ENCODE results near the gene SECTM1.

The SECTM1 gene

GRCh38 chr17:82331345-82331939, 2.1 kb downstream of the SECTM1 start:
- no peak for ATAC-seq
- TF ChIP-seq ZNF565 (CRISPR knock-in tag; conservative IDR thresholded peaks at IDR 0.05; ENCODE audit: low read depth) = no peak
- TF ChIP-seq ESRRG (CRISPR knock-in tag; IDR thresholded peaks at IDR 0.05) = no peak
- TF ChIP-seq OSR1 (CRISPR knock-in tag; IDR thresholded peaks at IDR 0.05) = no peak
- TF ChIP-seq PPARA (CRISPR knock-in tag; IDR thresholded peaks at IDR 0.05; ENCODE audit: borderline replicate concordance) = no peak
- TF ChIP-seq TCF4 (CRISPR knock-in tag; IDR thresholded peaks at IDR 0.05; ENCODE audit: borderline replicate concordance) = no peak
- TF ChIP-seq POU6F1 (CRISPR knock-in tag; IDR thresholded peaks at IDR 0.05; ENCODE audit: borderline replicate concordance, low read depth) = no peak
- TF ChIP-seq GLIS3 (CRISPR knock-in tag; IDR thresholded peaks at IDR 0.05) = no peak
- TF ChIP-seq ZFP30 (CRISPR knock-in tag; IDR thresholded peaks at IDR 0.05) = no peak
- TF ChIP-seq RARB (CRISPR knock-in tag; IDR thresholded peaks at IDR 0.05) = no peak
- TF ChIP-seq CSDC2 (CRISPR knock-in tag; IDR thresholded peaks at IDR 0.05) = no peak
- no peak for TF ChIP-seq ZNF70 (CRISPR knock-in tag; IDR thresholded peaks at IDR 0.05)
- TF ChIP-seq ZNF8 (CRISPR knock-in tag; IDR thresholded peaks at IDR 0.05) = no peak
- no peak for TF ChIP-seq ISL1 (CRISPR knock-in tag; IDR thresholded peaks at IDR 0.05)
- TF ChIP-seq TSHZ2 (CRISPR knock-in tag; IDR thresholded peaks at IDR 0.05) = no peak
- no peak for TF ChIP-seq BACH2 (CRISPR knock-in tag; IDR thresholded peaks at IDR 0.05; ENCODE audit: borderline replicate concordance)
- no peak for TF ChIP-seq ZFP3 (CRISPR knock-in tag; IDR thresholded peaks at IDR 0.05)
- no peak for TF ChIP-seq CREB5 (CRISPR knock-in tag; IDR thresholded peaks at IDR 0.05; ENCODE audit: low read depth)
- no peak for TF ChIP-seq PATZ1 (CRISPR knock-in tag; IDR thresholded peaks at IDR 0.05; ENCODE audit: borderline replicate concordance)
- no peak for TF ChIP-seq TOX (CRISPR knock-in tag; IDR thresholded peaks at IDR 0.05; ENCODE audit: borderline replicate concordance)
- no peak for TF ChIP-seq SNAI2 (CRISPR knock-in tag; IDR thresholded peaks at IDR 0.05)

- TF ChIP-seq TOX (CRISPR knock-in tag; IDR thresholded peaks at IDR 0.05; ENCODE audit: borderline replicate concordance) = no peak
- TF ChIP-seq ZFP30 (CRISPR knock-in tag; IDR thresholded peaks at IDR 0.05) = no peak
- no peak for TF ChIP-seq ZC3H10 (CRISPR knock-in tag; IDR thresholded peaks at IDR 0.05)
- no peak for TF ChIP-seq ISL1 (CRISPR knock-in tag; IDR thresholded peaks at IDR 0.05)
- no peak for TF ChIP-seq PPARA (CRISPR knock-in tag; IDR thresholded peaks at IDR 0.05; ENCODE audit: borderline replicate concordance)
- TF ChIP-seq TSHZ2 (CRISPR knock-in tag; IDR thresholded peaks at IDR 0.05) = no peak
- no peak for TF ChIP-seq SNAI2 (CRISPR knock-in tag; IDR thresholded peaks at IDR 0.05)
- no peak for TF ChIP-seq ZNF565 (CRISPR knock-in tag; conservative IDR thresholded peaks at IDR 0.05; ENCODE audit: low read depth)
- no peak for TF ChIP-seq GLIS3 (CRISPR knock-in tag; IDR thresholded peaks at IDR 0.05)
- no peak for TF ChIP-seq ZFP3 (CRISPR knock-in tag; IDR thresholded peaks at IDR 0.05)
- TF ChIP-seq RARB (CRISPR knock-in tag; IDR thresholded peaks at IDR 0.05) = no peak
- TF ChIP-seq OSR1 (CRISPR knock-in tag; IDR thresholded peaks at IDR 0.05) = no peak
- no peak for TF ChIP-seq ZNF70 (CRISPR knock-in tag; IDR thresholded peaks at IDR 0.05)
- ATAC-seq = peak; percentile 39
Measured at GRCh38 chr17:82330322-82331239, 3.0 kb downstream of the SECTM1 start.
